Liver (tissue), 9 donors: ENCODE results near the gene CEP97. TPM values are rescaled to one million over a fixed set of nuclear protein-coding genes. Genes with fewer than 3 reads are reported as not detected.

Experiments
- DNase-seq: peaks from one replicate; pipeline ENCODE4 v3.0.0-alpha.2; 2017; ENCODE audit warnings: low spot score
- H3K27ac ChIP-seq, 2 donors: one replicate each; pipeline ENCODE4 v1.7.0; 2013; ENCODE audit warnings: inconsistent platforms in 2 of 2, low read length in 2 of 2, control low read depth in 1 of 2, low read depth in 1 of 2, mild to moderate bottlenecking in 1 of 2
- H3K27me3 ChIP-seq, 4 donors: one replicate each; pipeline versions ENCODE4 v1.6.1 to v1.7.0; 2013; ENCODE audit warnings: low read length in 3 of 4, inconsistent platforms in 1 of 4, mild to moderate bottlenecking in 1 of 4, moderate library complexity in 1 of 4; ENCODE audit not compliant: control insufficient read depth in 4 of 4, insufficient read depth in 4 of 4
- H3K36me3 ChIP-seq, 4 donors: one replicate each; pipeline versions ENCODE4 v1.6.1 to v1.7.0; 2013; ENCODE audit warnings: low read length in 3 of 4, mild to moderate bottlenecking in 3 of 4, low read depth in 1 of 4, moderate library complexity in 1 of 4; ENCODE audit not compliant: control insufficient read depth in 4 of 4, insufficient read depth in 3 of 4
- H3K4me1 ChIP-seq, 4 donors: one replicate each; pipeline versions ENCODE4 v1.6.1 to v1.7.0; 2013; ENCODE audit warnings: low read length in 3 of 4, mild to moderate bottlenecking in 3 of 4, moderate library complexity in 1 of 4; ENCODE audit not compliant: control insufficient read depth in 4 of 4, insufficient read depth in 4 of 4
- H3K4me3 ChIP-seq, 3 donors: one replicate each; pipeline versions ENCODE4 v1.6.1 to v1.7.0; 2013; ENCODE audit warnings: low read length in 3 of 3, control low read depth in 1 of 3, low read depth in 1 of 3, mild to moderate bottlenecking in 1 of 3
- H3K9ac ChIP-seq, 2 donors: one replicate each; pipeline ENCODE4 v1.7.0; 2013; ENCODE audit warnings: low read length in 2 of 2, mild to moderate bottlenecking in 2 of 2, moderate library complexity in 2 of 2, control low read depth in 1 of 2, low read depth in 1 of 2
- H3K9me3 ChIP-seq, 4 donors: one replicate each; pipeline versions ENCODE4 v1.6.1 to v1.7.0; 2013; ENCODE audit warnings: low read length in 3 of 4; ENCODE audit not compliant: control insufficient read depth in 4 of 4
- ATF3 ChIP-seq: IDR thresholded peaks from 2 replicates; pipeline ENCODE4 v1.6.1; 2016; ENCODE audit warnings: antibody characterized with exemption
- CTCF ChIP-seq: fragments of 150-350 bp; IDR thresholded peaks from 2 replicates; pipeline ENCODE4 v1.5.1; 2017; ENCODE audit warnings: improper control_type of control experiment, low read depth, low read length; ENCODE audit not compliant: missing input control
- EGR1 ChIP-seq, 2 donors: IDR thresholded peaks; 2 replicates each; pipeline ENCODE4 v1.6.1; 2016 to 2018; ENCODE audit warnings: antibody characterized with exemption in 2 of 2, low read depth in 2 of 2
- FOXA1 ChIP-seq: IDR thresholded peaks from 2 replicates; pipeline ENCODE4 v1.6.1; 2016; ENCODE audit warnings: antibody characterized with exemption
- FOXA2 ChIP-seq: IDR thresholded peaks from 2 replicates; pipeline ENCODE4 v1.6.1; 2016; ENCODE audit warnings: antibody characterized with exemption
- GABPA ChIP-seq, 2 donors: IDR thresholded peaks in 1 of 2; conservative IDR thresholded peaks in 1 of 2; 2 replicates each; pipeline ENCODE4 v1.6.1; 2016; ENCODE audit warnings: antibody characterized with exemption in 2 of 2, mild to moderate bottlenecking in 1 of 2, moderate library complexity in 1 of 2
- HNF4A ChIP-seq, 2 donors: conservative IDR thresholded peaks; 2 replicates each; pipeline ENCODE4 v1.6.1; 2016; ENCODE audit warnings: antibody characterized with exemption in 2 of 2, mild to moderate bottlenecking in 2 of 2
- HNF4G ChIP-seq: IDR thresholded peaks from 2 replicates; pipeline ENCODE4 v1.6.1; 2016; ENCODE audit warnings: antibody characterized with exemption
- JUND ChIP-seq, 2 donors: IDR thresholded peaks; 2 replicates each; pipeline ENCODE4 v1.6.1; 2016; ENCODE audit warnings: antibody characterized with exemption in 2 of 2
- MAX ChIP-seq: IDR thresholded peaks from 2 replicates; pipeline ENCODE4 v1.6.1; 2016; ENCODE audit warnings: antibody characterized with exemption
- NR2F2 ChIP-seq: IDR thresholded peaks from 2 replicates; pipeline ENCODE4 v1.6.1; 2016; ENCODE audit warnings: antibody characterized with exemption
- RAD21 ChIP-seq, 2 donors: IDR thresholded peaks; 2 replicates each; pipeline ENCODE4 v1.6.1; 2016; ENCODE audit warnings: antibody characterized with exemption in 2 of 2, mild to moderate bottlenecking in 2 of 2
- REST ChIP-seq: IDR thresholded peaks from 2 replicates; pipeline ENCODE4 v1.6.1; 2016; ENCODE audit warnings: antibody characterized with exemption, mild to moderate bottlenecking
- RXRA ChIP-seq, 2 donors: IDR thresholded peaks; 2 replicates each; pipeline ENCODE4 v1.6.1; 2017 to 2018; ENCODE audit warnings: antibody characterized with exemption in 2 of 2, mild to moderate bottlenecking in 1 of 2
- SP1 ChIP-seq: IDR thresholded peaks from 2 replicates; pipeline ENCODE4 v1.6.1; 2018; ENCODE audit warnings: antibody characterized with exemption, mild to moderate bottlenecking
- TAF1 ChIP-seq: conservative IDR thresholded peaks from 2 replicates; pipeline ENCODE4 v1.6.1; 2016; ENCODE audit warnings: antibody characterized with exemption, mild to moderate bottlenecking
- YY1 ChIP-seq: IDR thresholded peaks from 2 replicates; pipeline ENCODE4 v1.6.1; 2016; ENCODE audit warnings: antibody characterized with exemption, mild to moderate bottlenecking
- ZBTB33 ChIP-seq: IDR thresholded peaks from 2 replicates; pipeline ENCODE4 v1.6.1; 2016; ENCODE audit warnings: antibody characterized with exemption
- WGBS: extraction: QIAGEN DNeasy Blood & Tissue Kit; methylation state at CpG from one replicate; pipeline ENCODE4 v1.1.7; 2013; 5-methylcytosine and 5-hydroxymethylcytosine counted together
- polyA plus RNA-seq, 2 donors: library from polyadenylated mRNA; stranded (reverse) in 1 of 2; unstranded in 1 of 2; fragments of 200-250 nt in 1 of 2; fragments of >200 nt in 1 of 2; fragmentation: Nextera tagmentation in 1 of 2; extraction: Ambion mirVana in 1 of 2; gene quantifications; one replicate each; pipeline versions ENCODE4 v1.2.1 to v1.2.3, GENCODE V29; 2013 to 2015
- total RNA-seq, 2 donors: library from RNA; depleted of rRNA; stranded (reverse); fragments of >200 nt; gene quantifications; one replicate each; pipeline ENCODE4 v1.2.3, GENCODE V29; 2014
- donor health status: healthy.
- donor health status: healthy.
- donor health status: healthy.
- donor health status: healthy.
- donor health status: healthy.

The CEP97 gene
- total and polyA plus RNA-seq, 4 donors = 0.57 to 8.3 (median 2.1) TPM

GRCh38 chr3:101796077-101796680 lies 71.8 kb downstream of the CEP97 start:
- Histone ChIP-seq H3K4me3 (no peak overlapping the region), H3K36me3 (no peaks in the 10 kb centered on the region), H3K27me3 (no peaks in the 10 kb centered on the region), H3K9me3 (no peaks in the 10 kb centered on the region), H3K27ac (no peak overlapping the region), H3K9ac (no peak overlapping the region), H3K4me1 (no peaks in the 10 kb centered on the region)
- TF ChIP-seq RAD21 (IDR thresholded peaks at IDR 0.05) = no peak
- no peak for TF ChIP-seq HNF4A (conservative IDR thresholded peaks at IDR 0.05)
- no peak for TF ChIP-seq FOXA1
- no peak for TF ChIP-seq JUND (IDR thresholded peaks at IDR 0.05)
- no peak for TF ChIP-seq SP1
- TF ChIP-seq ZBTB33 = no peak
- no peak for TF ChIP-seq GABPA (IDR thresholded peaks at IDR 0.05 in 1 of 2, conservative IDR thresholded peaks at IDR 0.05 in 1 of 2)
- no peak for TF ChIP-seq MAX
- no peak for TF ChIP-seq RXRA (IDR thresholded peaks at IDR 0.05)
- TF ChIP-seq YY1 = no peak
- TF ChIP-seq TAF1 = no peak
- no peak for TF ChIP-seq HNF4G
- no peak for TF ChIP-seq REST
- TF ChIP-seq EGR1 (IDR thresholded peaks at IDR 0.05; ENCODE audit: low read depth in 2 of 2) = no peak
- TF ChIP-seq CTCF = no peak
- no peak for TF ChIP-seq NR2F2
- no peak for TF ChIP-seq FOXA2
- no peak for TF ChIP-seq ATF3
- WGBS = 91% methylated on average over 3 of the region's 3 CpGs
- DNase-seq = no peak
